ENCODE results near the gene KDSR.

GRCh38 chr18:63311118-63312018 is 55.6 kb downstream of the KDSR start:
- no peak for TF ChIP-seq CTCF (IDR thresholded peaks at IDR 0.05)
- no peak for TF ChIP-seq POLR2A (IDR thresholded peaks at IDR 0.05)

All from body of pancreas (tissue), 4 donors.